Measurements from ENCODE around the gene NBR1. TPM values are rescaled to one million over a fixed set of nuclear protein-coding genes. Genes with fewer than 3 reads are reported as not detected.

The NBR1 gene
- polyA plus RNA-seq, 1 donor (not counting 4 experiments of a cell fraction or from before 2014, with no cell fraction given), result 65.7 TPM

DNA sequence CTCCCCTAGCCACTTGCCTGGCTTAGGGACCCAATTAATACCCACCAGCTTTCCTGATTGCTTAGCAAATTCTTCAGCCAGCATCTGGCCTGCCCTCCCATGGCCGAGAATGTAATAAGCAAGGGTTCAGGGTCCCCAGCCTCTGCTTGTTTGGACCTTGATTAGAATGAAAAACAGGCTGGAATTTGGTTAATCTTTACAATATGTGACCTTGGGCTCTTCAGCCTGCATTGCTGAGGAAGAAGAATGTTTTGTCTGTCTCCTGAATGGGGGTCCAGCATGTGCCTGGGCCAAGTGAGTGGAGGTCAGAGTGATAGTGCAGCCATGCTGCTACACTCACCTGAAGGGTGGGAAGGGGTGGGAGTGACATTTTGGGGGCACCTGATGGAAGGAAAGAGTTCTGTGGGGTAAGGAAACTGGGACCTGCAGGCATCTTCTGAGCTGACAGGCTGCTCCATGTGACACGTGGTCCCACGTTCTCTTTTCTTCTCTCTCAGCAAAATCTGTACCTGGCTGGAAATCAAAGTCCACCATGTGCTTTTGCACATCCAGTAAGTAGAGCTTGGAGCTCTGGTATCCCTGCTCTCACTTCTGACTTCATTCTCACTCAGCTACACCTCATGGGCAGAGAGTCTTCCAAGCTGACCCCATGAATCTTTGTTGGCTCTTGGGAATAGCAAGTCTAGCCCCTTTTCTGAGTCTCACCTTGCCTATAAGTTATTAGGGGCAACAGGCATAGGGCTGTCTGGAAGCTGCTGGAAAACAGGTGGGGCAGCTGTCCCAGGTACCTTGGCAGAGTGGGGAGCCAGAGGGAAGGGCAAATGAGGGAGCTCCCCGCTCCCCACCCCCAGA lies 46.0 kb downstream of the NBR1 start:
- H3K27me3 ChIP-seq (ENCODE audit: control insufficient read depth, extremely low read depth, insufficient read depth, low read length), result no peaks in the 10 kb centered on the region
- peaks cover 12% of the 10 kb centered on the region for H3K4me1 ChIP-seq (ENCODE audit: control insufficient read depth, extremely low read depth, insufficient read depth, low read length)
- peaks cover 8 to 18% of the 10 kb centered on the region in 2 experiments for H3K36me3 ChIP-seq (ENCODE audit: control insufficient read depth in 2 of 2, extremely low read depth in 1 of 2, insufficient read depth in 2 of 2, low read length in 2 of 2)
- H3K9me3 ChIP-seq (ENCODE audit: control insufficient read depth, low read depth, low read length), result no peaks in the 10 kb centered on the region
- H3K9ac ChIP-seq (ENCODE audit: control insufficient read depth, extremely low read depth, insufficient read depth, low read length), result no peak overlapping the region
- H3K79me2 ChIP-seq (ENCODE audit: control insufficient read depth, insufficient read depth, low read length), result no peaks in the 10 kb centered on the region
- FAIRE-seq (no peak), DNase-seq (ENCODE audit: low read depth, low spot score) (no peak)
- dilution Hi-C loops (cut with MboI; ENCODE audit: extremely low pct_ligation_motif_present, low sequenced_read_pairs), result no loop called here
- H3K9me1 ChIP-seq (ENCODE audit: control insufficient read depth, extremely low read depth, insufficient read depth, low read length), result no peaks in the 10 kb centered on the region
- no peak overlapping the region for H2AFZ ChIP-seq (ENCODE audit: control insufficient read depth, low read length)
- H3K4me3 ChIP-seq (ENCODE audit: control insufficient read depth in 2 of 3, extremely low read depth in 1 of 3, insufficient read depth in 2 of 3, low read depth in 1 of 3, low read length in 3 of 3), result no peak overlapping the region
- H3K27ac ChIP-seq (ENCODE audit: control insufficient read depth, insufficient read depth, low read length), result no peak overlapping the region
- TF ChIP-seq EZH2 (IDR thresholded peaks at IDR 0.05; ENCODE audit: low read length), result no peak
- TF ChIP-seq, protein P1, sequence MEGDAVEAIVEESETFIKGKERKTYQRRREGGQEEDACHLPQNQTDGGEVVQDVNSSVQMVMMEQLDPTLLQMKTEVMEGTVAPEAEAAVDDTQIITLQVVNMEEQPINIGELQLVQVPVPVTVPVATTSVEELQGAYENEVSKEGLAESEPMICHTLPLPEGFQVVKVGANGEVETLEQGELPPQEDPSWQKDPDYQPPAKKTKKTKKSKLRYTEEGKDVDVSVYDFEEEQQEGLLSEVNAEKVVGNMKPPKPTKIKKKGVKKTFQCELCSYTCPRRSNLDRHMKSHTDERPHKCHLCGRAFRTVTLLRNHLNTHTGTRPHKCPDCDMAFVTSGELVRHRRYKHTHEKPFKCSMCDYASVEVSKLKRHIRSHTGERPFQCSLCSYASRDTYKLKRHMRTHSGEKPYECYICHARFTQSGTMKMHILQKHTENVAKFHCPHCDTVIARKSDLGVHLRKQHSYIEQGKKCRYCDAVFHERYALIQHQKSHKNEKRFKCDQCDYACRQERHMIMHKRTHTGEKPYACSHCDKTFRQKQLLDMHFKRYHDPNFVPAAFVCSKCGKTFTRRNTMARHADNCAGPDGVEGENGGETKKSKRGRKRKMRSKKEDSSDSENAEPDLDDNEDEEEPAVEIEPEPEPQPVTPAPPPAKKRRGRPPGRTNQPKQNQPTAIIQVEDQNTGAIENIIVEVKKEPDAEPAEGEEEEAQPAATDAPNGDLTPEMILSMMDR (optimal IDR thresholded peaks at IDR 0.05 in 1 of 3, IDR thresholded peaks at IDR 0.05 in 1 of 3, conservative IDR thresholded peaks at IDR 0.05 in 1 of 3; ENCODE audit: extremely low read depth in 1 of 3, insufficient read depth in 2 of 3, low read length in 3 of 3), result no peak
- no peaks in the 10 kb centered on the region for H4K20me1 ChIP-seq (ENCODE audit: control insufficient read depth, extremely low read depth, insufficient read depth, low read length)
- no peak overlapping the region for H3K4me2 ChIP-seq (ENCODE audit: control insufficient read depth, extremely low read depth, insufficient read depth, low read depth, low read length)

DNA sequence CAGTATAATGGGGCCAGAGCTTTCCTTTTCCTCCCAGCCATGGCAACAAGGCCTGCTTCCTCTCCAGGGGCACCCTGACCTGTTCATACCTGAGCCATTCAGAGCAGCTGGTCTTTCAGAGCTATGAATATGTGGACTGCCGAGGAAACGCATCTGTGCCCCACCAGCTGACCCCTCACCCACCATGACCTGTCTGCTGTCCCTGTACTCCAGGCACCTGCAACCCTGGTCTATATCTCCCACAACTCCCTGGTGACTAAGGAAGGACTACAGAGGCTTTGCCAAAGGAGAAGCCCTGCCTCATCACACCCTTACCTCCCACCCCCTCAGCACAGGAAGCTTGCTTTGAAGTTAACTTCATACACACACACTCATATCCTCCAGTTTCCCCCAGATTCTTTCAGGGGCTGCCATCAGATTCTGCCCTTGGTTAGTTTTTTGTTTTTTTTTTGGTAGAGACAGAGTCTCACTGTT lies 46.6 kb downstream of the NBR1 start:
- peaks cover 8 to 18% of the 10 kb centered on the region in 2 experiments for H3K36me3 ChIP-seq (ENCODE audit: control insufficient read depth in 2 of 2, extremely low read depth in 1 of 2, insufficient read depth in 2 of 2, low read length in 2 of 2)
- H3K4me3 ChIP-seq (ENCODE audit: control insufficient read depth in 2 of 3, extremely low read depth in 1 of 3, insufficient read depth in 2 of 3, low read depth in 1 of 3, low read length in 3 of 3), result no peak overlapping the region
- dilution Hi-C loops (cut with MboI; ENCODE audit: extremely low pct_ligation_motif_present, low sequenced_read_pairs), result no loop called here
- FAIRE-seq (no peak), DNase-seq (ENCODE audit: low read depth, low spot score) (no peak)
- H3K9me1 ChIP-seq (ENCODE audit: control insufficient read depth, extremely low read depth, insufficient read depth, low read length), result no peaks in the 10 kb centered on the region
- peaks cover 6% of the 10 kb centered on the region for H3K4me1 ChIP-seq (ENCODE audit: control insufficient read depth, extremely low read depth, insufficient read depth, low read length)
- H2AFZ ChIP-seq (ENCODE audit: control insufficient read depth, low read length), result no peak overlapping the region
- no peaks in the 10 kb centered on the region for H3K79me2 ChIP-seq (ENCODE audit: control insufficient read depth, insufficient read depth, low read length)
- H3K27me3 ChIP-seq (ENCODE audit: control insufficient read depth, extremely low read depth, insufficient read depth, low read length), result no peaks in the 10 kb centered on the region
- H4K20me1 ChIP-seq (ENCODE audit: control insufficient read depth, extremely low read depth, insufficient read depth, low read length), result no peaks in the 10 kb centered on the region
- no peaks in the 10 kb centered on the region for H3K9me3 ChIP-seq (ENCODE audit: control insufficient read depth, low read depth, low read length)
- no peak overlapping the region for H3K9ac ChIP-seq (ENCODE audit: control insufficient read depth, extremely low read depth, insufficient read depth, low read length)
- H3K4me2 ChIP-seq (ENCODE audit: control insufficient read depth, extremely low read depth, insufficient read depth, low read depth, low read length), result no peak overlapping the region
- no peak for TF ChIP-seq EZH2 (IDR thresholded peaks at IDR 0.05; ENCODE audit: low read length)
- TF ChIP-seq, protein P1 (optimal IDR thresholded peaks at IDR 0.05 in 1 of 3, IDR thresholded peaks at IDR 0.05 in 1 of 3, conservative IDR thresholded peaks at IDR 0.05 in 1 of 3; ENCODE audit: extremely low read depth in 1 of 3, insufficient read depth in 2 of 3, low read length in 3 of 3), result no peak
- no peak overlapping the region for H3K27ac ChIP-seq (ENCODE audit: control insufficient read depth, insufficient read depth, low read length)

Data from keratinocyte (primary cell).